RCC 7860 (cell line): Measurements from ENCODE around the gene PATL1.
"Not testable (repeated sequence)": the region's sequence is repeated elsewhere in the genome, so short reads cannot be mapped to it uniquely, and the experiment has no call there.

Experiments used
- DNase-seq: peaks from one replicate; pipeline ENCODE4 v3.0.0-alpha.2; 2015; ENCODE audit warnings: low spot score
- FAIRE-seq: peaks from 2 replicates; lab custom pipeline; 2012; peaks lifted over from hg19 to GRCh38; lab: Jason Lieb, UNC

PATL1 gene

GRCh38 chr11:59678118-59678812 is 9.4 kb upstream of the PATL1 start:
- DNase-seq (no peak), FAIRE-seq (no peak)

- FAIRE-seq (no peak), DNase-seq (no peak)
These were observed 7.4 kb upstream of the PATL1 start for GRCh38 chr11:59676205-59676604.

GRCh38 chr11:59674291-59674690 is 5.5 kb upstream of the PATL1 start:
- DNase-seq (no peak), FAIRE-seq (no peak)

GRCh38 chr11:59673291-59673690 is 4.5 kb upstream of the PATL1 start:
- DNase-seq, result no peak
- FAIRE-seq, result no peak

- no peak for FAIRE-seq
- no peak for DNase-seq
These were observed 2.6 kb upstream of the PATL1 start for GRCh38 chr11:59671471-59671870.

GRCh38 chr11:59669611-59670009 is 773 bp upstream of the PATL1 start:
- FAIRE-seq, result no peak
- no peak for DNase-seq

GRCh38 chr11:59668188-59668949 is 468 bp downstream of the PATL1 start:
- no peak for FAIRE-seq
- DNase-seq, result peak; percentile 24

GRCh38 chr11:59667812-59668187 is 1.0 kb downstream of the PATL1 start:
- FAIRE-seq (no peak), DNase-seq (no peak)

GRCh38 chr11:59666969-59667368 is 1.9 kb downstream of the PATL1 start:
- DNase-seq (no peak), FAIRE-seq (no peak)

GRCh38 chr11:59660621-59661020 is 8.2 kb downstream of the PATL1 start:
- FAIRE-seq (no peak), DNase-seq (no peak)

- DNase-seq (no peak), FAIRE-seq (no peak)
These were observed 8.9 kb downstream of the PATL1 start for GRCh38 chr11:59659981-59660380.

- no peak for DNase-seq
- FAIRE-seq, result no peak
These were observed 10.8 kb downstream of the PATL1 start for GRCh38 chr11:59658036-59658435.

- DNase-seq (no peak), FAIRE-seq (no peak)
These were observed 13.9 kb downstream of the PATL1 start for GRCh38 chr11:59654893-59655292.

GRCh38 chr11:59647245-59647980 is 21.4 kb downstream of the PATL1 start:
- FAIRE-seq (no peak), DNase-seq (no peak)

GRCh38 chr11:59644528-59644927 is 24.3 kb downstream of the PATL1 start:
- no peak for DNase-seq
- no peak for FAIRE-seq

- DNase-seq (no peak), FAIRE-seq (no peak)
These were observed 25.4 kb downstream of the PATL1 start for GRCh38 chr11:59643390-59643789.

GRCh38 chr11:59641156-59641555 is 27.7 kb downstream of the PATL1 start:
- no peak for FAIRE-seq

GRCh38 chr11:59630493-59630892 is 38.3 kb downstream of the PATL1 start:
- DNase-seq, result no peak
- FAIRE-seq, result no peak

More at GRCh38 chr11:59641156-59641555, 27.7 kb downstream of the PATL1 start:
- no peak for DNase-seq

- no peak for FAIRE-seq
- no peak for DNase-seq
These were observed 38.8 kb downstream of the PATL1 start for GRCh38 chr11:59629996-59630395.

- FAIRE-seq, DNase-seq: not testable (repeated sequence)
These were observed 41.9 kb downstream of the PATL1 start for GRCh38 chr11:59626969-59627368.

GRCh38 chr11:59625703-59626102 is 43.1 kb downstream of the PATL1 start:
- no peak for FAIRE-seq
- no peak for DNase-seq

- DNase-seq, result no peak
- FAIRE-seq, result no peak
These were observed 51.0 kb downstream of the PATL1 start for GRCh38 chr11:59617876-59618275.
